ENCODE measurements around the gene CAMP.

DNA sequence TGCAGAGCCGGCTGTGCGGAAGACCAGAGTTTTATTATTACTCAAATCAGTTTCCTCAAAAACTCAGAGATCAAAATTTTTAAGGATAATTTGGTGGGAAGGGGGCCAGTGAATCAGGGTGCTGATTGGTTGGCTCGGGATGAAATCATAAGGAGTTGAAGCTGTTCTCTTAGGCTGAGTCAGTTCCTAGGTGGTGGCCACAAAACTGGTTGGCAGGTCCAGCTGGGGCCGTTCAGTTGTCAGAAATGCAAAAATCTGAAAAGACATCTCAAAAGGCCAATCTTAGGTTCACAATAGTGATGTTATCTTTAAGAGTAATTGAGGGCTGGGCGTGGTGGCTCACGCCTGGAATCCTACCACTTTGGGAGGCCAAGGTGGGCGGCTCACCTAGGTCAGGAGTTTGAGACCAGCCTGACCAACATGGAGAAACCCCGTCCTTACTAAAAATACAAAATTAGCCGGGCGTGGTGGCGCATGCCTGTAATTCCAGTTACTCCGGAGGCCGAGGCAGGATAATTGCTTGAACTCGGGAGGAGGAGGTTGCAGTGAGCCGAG, 15.3 kb downstream of the CAMP start:
- TF ChIP-seq, protein P1, sequence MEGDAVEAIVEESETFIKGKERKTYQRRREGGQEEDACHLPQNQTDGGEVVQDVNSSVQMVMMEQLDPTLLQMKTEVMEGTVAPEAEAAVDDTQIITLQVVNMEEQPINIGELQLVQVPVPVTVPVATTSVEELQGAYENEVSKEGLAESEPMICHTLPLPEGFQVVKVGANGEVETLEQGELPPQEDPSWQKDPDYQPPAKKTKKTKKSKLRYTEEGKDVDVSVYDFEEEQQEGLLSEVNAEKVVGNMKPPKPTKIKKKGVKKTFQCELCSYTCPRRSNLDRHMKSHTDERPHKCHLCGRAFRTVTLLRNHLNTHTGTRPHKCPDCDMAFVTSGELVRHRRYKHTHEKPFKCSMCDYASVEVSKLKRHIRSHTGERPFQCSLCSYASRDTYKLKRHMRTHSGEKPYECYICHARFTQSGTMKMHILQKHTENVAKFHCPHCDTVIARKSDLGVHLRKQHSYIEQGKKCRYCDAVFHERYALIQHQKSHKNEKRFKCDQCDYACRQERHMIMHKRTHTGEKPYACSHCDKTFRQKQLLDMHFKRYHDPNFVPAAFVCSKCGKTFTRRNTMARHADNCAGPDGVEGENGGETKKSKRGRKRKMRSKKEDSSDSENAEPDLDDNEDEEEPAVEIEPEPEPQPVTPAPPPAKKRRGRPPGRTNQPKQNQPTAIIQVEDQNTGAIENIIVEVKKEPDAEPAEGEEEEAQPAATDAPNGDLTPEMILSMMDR (IDR thresholded peaks at IDR 0.05) = no peak
- TF ChIP-seq POLR2AphosphoS5 (IDR thresholded peaks at IDR 0.05) (no peak), POLR2A (IDR thresholded peaks at IDR 0.05) (no peak)
